ENCODE data around the gene PSMB7.

PSMB7 gene

GRCh38 chr9:124349267-124349666 lies 66.0 kb downstream of the PSMB7 start:
- TF ChIP-seq, protein P1, sequence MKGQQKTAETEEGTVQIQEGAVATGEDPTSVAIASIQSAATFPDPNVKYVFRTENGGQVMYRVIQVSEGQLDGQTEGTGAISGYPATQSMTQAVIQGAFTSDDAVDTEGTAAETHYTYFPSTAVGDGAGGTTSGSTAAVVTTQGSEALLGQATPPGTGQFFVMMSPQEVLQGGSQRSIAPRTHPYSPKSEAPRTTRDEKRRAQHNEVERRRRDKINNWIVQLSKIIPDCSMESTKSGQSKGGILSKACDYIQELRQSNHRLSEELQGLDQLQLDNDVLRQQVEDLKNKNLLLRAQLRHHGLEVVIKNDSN (IDR thresholded peaks at IDR 0.05), result no peak
- no peak for TF ChIP-seq EP300 (IDR thresholded peaks at IDR 0.05; ENCODE audit: borderline replicate concordance)
- no peak for TF ChIP-seq TEAD4 (IDR thresholded peaks at IDR 0.05)
- no peak for TF ChIP-seq TCF12 (IDR thresholded peaks at IDR 0.05; ENCODE audit: low read depth)
- no peak for TF ChIP-seq EGR1 (IDR thresholded peaks at IDR 0.05)
- TF ChIP-seq CEBPB (IDR thresholded peaks at IDR 0.05), result no peak
- TF ChIP-seq RAD21 (IDR thresholded peaks at IDR 0.05; ENCODE audit: low read depth), result no peak
- TF ChIP-seq, protein P2, sequence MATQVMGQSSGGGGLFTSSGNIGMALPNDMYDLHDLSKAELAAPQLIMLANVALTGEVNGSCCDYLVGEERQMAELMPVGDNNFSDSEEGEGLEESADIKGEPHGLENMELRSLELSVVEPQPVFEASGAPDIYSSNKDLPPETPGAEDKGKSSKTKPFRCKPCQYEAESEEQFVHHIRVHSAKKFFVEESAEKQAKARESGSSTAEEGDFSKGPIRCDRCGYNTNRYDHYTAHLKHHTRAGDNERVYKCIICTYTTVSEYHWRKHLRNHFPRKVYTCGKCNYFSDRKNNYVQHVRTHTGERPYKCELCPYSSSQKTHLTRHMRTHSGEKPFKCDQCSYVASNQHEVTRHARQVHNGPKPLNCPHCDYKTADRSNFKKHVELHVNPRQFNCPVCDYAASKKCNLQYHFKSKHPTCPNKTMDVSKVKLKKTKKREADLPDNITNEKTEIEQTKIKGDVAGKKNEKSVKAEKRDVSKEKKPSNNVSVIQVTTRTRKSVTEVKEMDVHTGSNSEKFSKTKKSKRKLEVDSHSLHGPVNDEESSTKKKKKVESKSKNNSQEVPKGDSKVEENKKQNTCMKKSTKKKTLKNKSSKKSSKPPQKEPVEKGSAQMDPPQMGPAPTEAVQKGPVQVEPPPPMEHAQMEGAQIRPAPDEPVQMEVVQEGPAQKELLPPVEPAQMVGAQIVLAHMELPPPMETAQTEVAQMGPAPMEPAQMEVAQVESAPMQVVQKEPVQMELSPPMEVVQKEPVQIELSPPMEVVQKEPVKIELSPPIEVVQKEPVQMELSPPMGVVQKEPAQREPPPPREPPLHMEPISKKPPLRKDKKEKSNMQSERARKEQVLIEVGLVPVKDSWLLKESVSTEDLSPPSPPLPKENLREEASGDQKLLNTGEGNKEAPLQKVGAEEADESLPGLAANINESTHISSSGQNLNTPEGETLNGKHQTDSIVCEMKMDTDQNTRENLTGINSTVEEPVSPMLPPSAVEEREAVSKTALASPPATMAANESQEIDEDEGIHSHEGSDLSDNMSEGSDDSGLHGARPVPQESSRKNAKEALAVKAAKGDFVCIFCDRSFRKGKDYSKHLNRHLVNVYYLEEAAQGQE (IDR thresholded peaks at IDR 0.05; ENCODE audit: low read depth), result no peak

DNA sequence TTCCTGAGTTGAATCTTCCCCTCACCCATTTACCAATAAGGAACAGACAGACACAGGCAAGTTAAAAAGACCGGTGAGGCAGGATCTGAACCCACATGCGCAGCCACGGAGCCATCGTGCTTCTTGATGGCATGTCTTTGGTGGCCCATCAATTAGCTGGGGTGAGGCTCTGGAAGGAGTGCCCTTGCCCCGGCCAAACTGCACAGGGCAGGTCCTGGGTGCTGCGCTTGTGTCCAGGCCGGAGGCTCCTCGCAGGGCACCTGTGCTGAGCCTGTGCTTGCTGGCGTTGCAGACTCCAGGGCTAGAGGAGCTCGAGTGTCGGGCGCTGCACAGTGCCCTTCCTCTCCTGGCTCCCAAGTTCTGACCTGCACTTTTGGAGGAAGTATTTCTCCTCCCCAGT lies 66.4 kb downstream of the PSMB7 start:
- TF ChIP-seq, protein P1 (IDR thresholded peaks at IDR 0.05), result no peak
- no peak for TF ChIP-seq EGR1 (IDR thresholded peaks at IDR 0.05)
- no peak for TF ChIP-seq TEAD4 (IDR thresholded peaks at IDR 0.05)
- no peak for TF ChIP-seq ZBTB7A (IDR thresholded peaks at IDR 0.05; ENCODE audit: low read depth)
- no peak for TF ChIP-seq FOXM1 (IDR thresholded peaks at IDR 0.05; ENCODE audit: borderline replicate concordance, low read depth)
- TF ChIP-seq NFIC (IDR thresholded peaks at IDR 0.05), result no peak
- no peak for TF ChIP-seq TCF12 (IDR thresholded peaks at IDR 0.05; ENCODE audit: low read depth)
- no peak for TF ChIP-seq CEBPB (IDR thresholded peaks at IDR 0.05)
- TF ChIP-seq, protein P2 (IDR thresholded peaks at IDR 0.05; ENCODE audit: low read depth), result no peak
- no peak for TF ChIP-seq RAD21 (IDR thresholded peaks at IDR 0.05; ENCODE audit: low read depth)
- TF ChIP-seq YY1 (IDR thresholded peaks at IDR 0.05; ENCODE audit: low read depth), result no peak

- TF ChIP-seq MAX (IDR thresholded peaks at IDR 0.05), result no peak
- TF ChIP-seq TEAD4 (IDR thresholded peaks at IDR 0.05), result no peak
Measured at GRCh38 chr9:124348363-124348762, 66.9 kb downstream of the PSMB7 start.

DNA sequence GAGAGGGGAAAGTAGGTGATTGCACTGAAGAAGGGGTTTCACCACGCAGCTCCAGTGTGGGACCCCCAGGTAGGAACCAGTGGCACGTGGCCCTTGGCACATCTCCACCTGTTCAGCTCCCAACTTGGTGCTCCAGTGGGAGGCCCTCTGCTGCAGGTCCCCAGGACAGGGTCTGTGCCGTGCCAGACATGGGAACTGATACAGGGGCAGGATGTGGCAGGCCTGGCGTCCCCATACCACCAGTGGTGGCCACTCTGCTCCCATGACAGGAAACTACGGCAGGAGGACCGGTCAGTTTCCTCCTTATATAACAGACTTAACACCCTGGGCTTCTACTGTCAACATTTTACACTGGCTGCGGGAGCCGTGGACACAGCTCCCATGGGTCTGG lies 67.3 kb downstream of the PSMB7 start:
- TF ChIP-seq TAF1 (IDR thresholded peaks at IDR 0.05; ENCODE audit: low read depth) (no peak), TEAD4 (IDR thresholded peaks at IDR 0.05) (no peak), FOXM1 (IDR thresholded peaks at IDR 0.05; ENCODE audit: borderline replicate concordance, low read depth) (no peak), RAD21 (IDR thresholded peaks at IDR 0.05; ENCODE audit: low read depth) (no peak), EGR1 (IDR thresholded peaks at IDR 0.05) (no peak)

GRCh38 chr9:124347206-124347967 lies 67.9 kb downstream of the PSMB7 start:
- TF ChIP-seq FOXM1 (IDR thresholded peaks at IDR 0.05; ENCODE audit: borderline replicate concordance, low read depth) (no peak), EGR1 (IDR thresholded peaks at IDR 0.05) (no peak), TCF12 (IDR thresholded peaks at IDR 0.05; ENCODE audit: low read depth) (no peak), MAX (IDR thresholded peaks at IDR 0.05) (no peak), EP300 (IDR thresholded peaks at IDR 0.05; ENCODE audit: borderline replicate concordance) (no peak), CEBPB (IDR thresholded peaks at IDR 0.05) (no peak), NFIC (IDR thresholded peaks at IDR 0.05) (no peak), ZBTB7A (IDR thresholded peaks at IDR 0.05; ENCODE audit: low read depth) (no peak), TAF1 (IDR thresholded peaks at IDR 0.05; ENCODE audit: low read depth) (no peak), TEAD4 (IDR thresholded peaks at IDR 0.05) (no peak), RAD21 (IDR thresholded peaks at IDR 0.05; ENCODE audit: low read depth) (no peak)
- TF ChIP-seq, protein P1 (IDR thresholded peaks at IDR 0.05), result no peak
- TF ChIP-seq, protein P2 (IDR thresholded peaks at IDR 0.05; ENCODE audit: low read depth), result no peak
